ENCODE data around the gene MRPL54.
A peak's percentile ranks its signal among the peaks of the same experiment; 100 is the strongest.

Gene MRPL54

GRCh38 chr19:3768748-3769099 is 6.2 kb downstream of the MRPL54 start:
- H3K4me1 Mint-ChIP-seq, result peaks cover 9% of the 10 kb centered on the region
- H3K27ac Mint-ChIP-seq, result no peak overlapping the region
- H3K27me3 Mint-ChIP-seq (ENCODE audit: low read depth), result peaks cover 9% of the 10 kb centered on the region
- H3K4me3 Mint-ChIP-seq, result no peak overlapping the region
- TF ChIP-seq CTCF (IDR thresholded peaks at IDR 0.05; ENCODE audit: unreplicated experiment in 3 of 3), result no peak
- H3K36me3 Mint-ChIP-seq (ENCODE audit: low read depth), result peaks cover 9% of the 10 kb centered on the region
- no peaks in the 10 kb centered on the region for H3K9me3 Mint-ChIP-seq

- no peaks in the 10 kb centered on the region for H3K9me3 Mint-ChIP-seq
- TF ChIP-seq CTCF (IDR thresholded peaks at IDR 0.05; ENCODE audit: unreplicated experiment in 3 of 3), result no peak
- peaks cover 9% of the 10 kb centered on the region for H3K27me3 Mint-ChIP-seq (ENCODE audit: low read depth)
- no peak overlapping the region for H3K4me3 Mint-ChIP-seq
- H3K4me1 Mint-ChIP-seq, result peaks cover 9% of the 10 kb centered on the region
- H3K36me3 Mint-ChIP-seq (ENCODE audit: low read depth), result peaks cover 9% of the 10 kb centered on the region
- no peak overlapping the region for H3K27ac Mint-ChIP-seq
Measured at GRCh38 chr19:3769494-3769893, 7.0 kb downstream of the MRPL54 start.

- H3K9me3 Mint-ChIP-seq, result no peaks in the 10 kb centered on the region
- peak overlapping the region in 1 of 3 experiments; percentile 6 for H3K27ac Mint-ChIP-seq
- TF ChIP-seq CTCF (IDR thresholded peaks at IDR 0.05; ENCODE audit: unreplicated experiment in 3 of 3), result no peak
Measured at GRCh38 chr19:3770136-3770999, 7.9 kb downstream of the MRPL54 start.

GRCh38 chr19:3771000-3771905 is 8.8 kb downstream of the MRPL54 start:
- TF ChIP-seq CTCF (IDR thresholded peaks at IDR 0.05; ENCODE audit: unreplicated experiment in 3 of 3), result no peak
- H3K4me1 Mint-ChIP-seq, result peaks cover 9% of the 10 kb centered on the region
- no peak overlapping the region for H3K4me3 Mint-ChIP-seq
- H3K36me3 Mint-ChIP-seq (ENCODE audit: low read depth), result peaks cover 8% of the 10 kb centered on the region
- peak overlapping the region in 1 of 3 experiments; percentile 6 for H3K27ac Mint-ChIP-seq
- peaks cover 9% of the 10 kb centered on the region for H3K27me3 Mint-ChIP-seq (ENCODE audit: low read depth)
- H3K9me3 Mint-ChIP-seq, result no peaks in the 10 kb centered on the region

More at GRCh38 chr19:3770136-3770999, 7.9 kb downstream of the MRPL54 start:
- Mint-ChIP-seq H3K4me3 (no peak overlapping the region), H3K36me3 (ENCODE audit: low read depth) (peaks cover 9% of the 10 kb centered on the region), H3K27me3 (ENCODE audit: low read depth) (peaks cover 9% of the 10 kb centered on the region), H3K4me1 (peaks cover 9% of the 10 kb centered on the region)

- H3K9me3 Mint-ChIP-seq, result no peaks in the 10 kb centered on the region
- H3K27me3 Mint-ChIP-seq (ENCODE audit: low read depth), result peaks cover 13% of the 10 kb centered on the region
- H3K4me1 Mint-ChIP-seq, result peaks cover 9% of the 10 kb centered on the region
- TF ChIP-seq CTCF (IDR thresholded peaks at IDR 0.05; ENCODE audit: unreplicated experiment in 3 of 3), result no peak
- peak within 1 kb of the TSS in 1 of 3 experiments; percentile 6 for H3K27ac Mint-ChIP-seq
- H3K4me3 Mint-ChIP-seq, result no peak within 1 kb of the TSS
- H3K36me3 Mint-ChIP-seq (ENCODE audit: low read depth), result peaks cover 4% of the 10 kb centered on the region
Measured at GRCh38 chr19:3771906-3772455, 9.5 kb downstream of the MRPL54 start, which contains the start of gene RAX2. TSS of gene RAX2 (minus strand) at chr19:3772228. CDS start at chr19:3771742, 486 bp downstream.

Data from nephron (organoid).